GM19467 (cell line): Measurements from ENCODE around the gene SLC39A3.

Experiments used
- ATAC-seq: cut with Tn5 transposase; IDR thresholded peaks from one replicate; pipeline ENCODE4 v1.9.1; 2021; ENCODE audit warnings: mild to moderate bottlenecking, moderate library complexity; ENCODE audit not compliant: unreplicated experiment

The SLC39A3 gene

GRCh38 chr19:2750808-2751437 lies 11.1 kb upstream of the SLC39A3 start:
- no peak for ATAC-seq

- ATAC-seq, result no peak
Measured at GRCh38 chr19:2747349-2747748, 7.5 kb upstream of the SLC39A3 start.

DNA sequence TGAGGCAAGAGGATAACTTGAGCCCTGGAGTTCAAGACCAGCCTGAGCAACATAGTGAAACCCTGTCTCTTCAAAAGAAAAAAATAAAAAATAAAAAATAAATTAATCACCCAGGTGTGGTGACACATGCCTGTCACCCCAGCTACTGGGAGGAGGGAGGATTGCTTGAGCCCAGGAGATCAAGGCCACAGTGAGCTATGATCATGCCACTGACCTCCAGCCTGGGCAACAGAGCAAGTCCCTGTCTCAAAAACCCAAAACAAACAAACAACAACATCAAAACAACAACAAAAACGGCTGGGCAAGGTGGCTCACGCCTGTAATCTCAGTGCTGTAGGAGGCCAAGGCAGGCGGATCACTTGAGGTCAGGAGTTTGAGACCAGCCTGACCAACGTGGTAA lies 4.3 kb upstream of the SLC39A3 start:
- no peak for ATAC-seq

GRCh38 chr19:2743099-2743498 lies 3.3 kb upstream of the SLC39A3 start:
- ATAC-seq, result no peak

DNA sequence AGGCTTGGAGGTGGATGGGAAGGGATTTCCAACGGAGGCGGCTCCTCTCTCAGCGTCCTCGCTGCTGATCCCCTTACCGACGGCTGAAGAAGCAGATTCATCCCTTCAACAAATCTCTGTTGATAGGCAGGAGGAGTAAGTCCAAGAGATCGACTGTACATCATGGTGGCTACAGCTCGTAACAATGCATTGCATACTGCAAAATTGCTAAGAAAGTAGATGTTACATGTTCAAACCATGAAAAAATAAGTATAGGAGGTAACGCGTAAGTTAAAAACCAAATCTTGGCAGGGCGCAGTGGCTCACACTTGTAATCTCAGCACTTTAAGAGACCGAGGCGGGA lies 468 bp upstream of the SLC39A3 start:
- ATAC-seq, result no peak

DNA sequence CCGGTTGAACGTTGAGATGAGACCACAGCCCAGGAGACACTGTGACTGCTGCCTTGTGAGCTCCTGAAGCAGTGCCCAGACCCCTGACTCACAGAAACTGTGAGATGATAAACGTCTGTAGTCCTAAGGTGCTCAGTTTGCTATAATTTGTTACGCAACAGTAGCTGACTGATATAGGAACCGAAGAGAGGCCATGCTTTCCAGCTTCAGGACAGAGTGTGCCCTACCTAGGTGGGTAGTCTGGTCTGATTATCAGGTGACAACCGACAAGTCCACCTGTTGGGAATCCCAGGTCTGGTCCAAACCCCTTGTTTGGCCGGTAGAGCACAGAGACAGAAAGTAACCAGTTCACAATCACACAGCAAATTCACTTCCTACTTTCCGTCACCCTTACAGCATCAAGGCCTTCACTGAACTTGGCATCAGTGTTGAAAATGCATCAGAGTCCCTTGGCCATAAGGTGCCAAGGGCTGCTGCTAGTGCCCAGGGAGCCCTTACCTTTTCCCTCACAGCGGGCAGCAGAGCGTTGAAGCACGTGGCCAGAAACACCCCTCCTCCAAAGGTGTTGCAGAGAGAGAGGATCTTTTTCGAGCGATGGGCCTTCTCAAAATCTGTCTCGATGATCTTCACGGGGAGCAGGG lies 3.1 kb downstream of the SLC39A3 start:
- ATAC-seq, result no peak

DNA sequence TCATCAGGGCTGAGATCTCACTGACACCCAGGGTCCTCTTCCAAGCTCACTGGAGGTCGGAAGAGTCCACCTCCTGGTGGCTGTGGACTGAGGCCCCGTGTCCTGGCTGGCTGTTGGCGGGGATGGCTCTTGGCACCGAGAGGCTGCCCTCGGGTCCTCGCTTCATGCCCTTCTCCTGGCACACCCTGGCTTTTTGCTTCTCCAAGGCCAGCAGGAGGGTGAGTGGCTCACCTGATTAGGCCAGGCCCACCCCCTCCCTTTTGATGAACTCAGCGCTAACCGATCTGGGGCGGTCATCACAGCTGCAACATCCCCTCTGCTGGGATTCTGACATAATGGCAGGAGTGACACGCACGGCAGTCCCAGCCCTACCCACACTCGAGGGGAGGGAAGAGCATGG lies 4.4 kb downstream of the SLC39A3 start:
- no peak for ATAC-seq

- ATAC-seq, result no peak
Measured at GRCh38 chr19:2734589-2735288, 5.1 kb downstream of the SLC39A3 start.

- no peak for ATAC-seq
Measured at GRCh38 chr19:2733930-2734588, 5.8 kb downstream of the SLC39A3 start.

DNA sequence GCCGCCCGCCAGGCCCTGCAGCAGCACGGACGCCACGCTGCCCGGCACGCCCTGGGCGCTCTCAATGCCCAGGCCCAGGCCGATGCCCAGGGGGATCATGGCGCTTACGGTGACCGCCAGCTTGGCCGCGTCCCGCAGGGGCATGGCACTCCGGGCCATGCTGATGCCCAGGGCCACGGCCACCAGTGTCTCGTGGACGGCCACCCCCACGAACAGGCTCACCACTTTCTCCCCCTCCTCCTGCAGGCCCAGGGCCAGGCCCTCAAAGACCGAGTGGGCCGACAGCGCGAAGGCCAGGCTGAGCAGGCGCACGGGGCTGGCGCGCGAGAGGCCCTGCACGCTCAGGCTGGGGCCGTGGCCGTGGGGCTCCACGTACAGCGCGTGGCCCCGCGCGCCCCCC lies 6.9 kb downstream of the SLC39A3 start:
- no peak for ATAC-seq

DNA sequence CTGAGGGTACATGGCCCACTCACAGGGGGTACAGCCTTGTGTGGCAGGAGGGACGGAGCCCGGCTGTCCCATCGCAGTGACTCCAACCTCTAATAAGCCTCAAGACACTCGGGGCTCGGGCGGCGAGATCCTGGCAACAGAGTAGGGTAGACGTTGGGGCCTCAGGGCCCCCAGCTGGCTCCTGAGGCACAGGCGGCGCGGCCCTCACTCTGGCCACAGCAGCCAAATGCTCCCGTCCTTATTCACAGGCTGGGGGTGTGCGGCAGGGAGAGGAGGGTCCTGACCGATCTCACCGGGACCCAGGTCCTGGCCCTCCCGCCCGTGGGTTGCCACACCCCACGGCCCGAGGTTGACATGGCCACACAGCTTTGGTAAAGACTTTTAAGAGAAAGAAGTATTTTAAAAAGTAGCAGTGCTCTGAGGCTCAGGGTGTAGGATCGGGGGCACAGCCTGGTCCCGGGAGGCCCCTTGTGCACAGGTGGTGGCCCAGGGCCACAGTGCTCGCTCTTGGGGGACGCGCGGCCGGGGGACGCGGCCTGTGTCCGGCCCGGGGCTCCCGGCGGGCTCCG lies 7.6 kb downstream of the SLC39A3 start:
- no peak for ATAC-seq

GRCh38 chr19:2731181-2731995 lies 8.4 kb downstream of the SLC39A3 start:
- no peak for ATAC-seq

DNA sequence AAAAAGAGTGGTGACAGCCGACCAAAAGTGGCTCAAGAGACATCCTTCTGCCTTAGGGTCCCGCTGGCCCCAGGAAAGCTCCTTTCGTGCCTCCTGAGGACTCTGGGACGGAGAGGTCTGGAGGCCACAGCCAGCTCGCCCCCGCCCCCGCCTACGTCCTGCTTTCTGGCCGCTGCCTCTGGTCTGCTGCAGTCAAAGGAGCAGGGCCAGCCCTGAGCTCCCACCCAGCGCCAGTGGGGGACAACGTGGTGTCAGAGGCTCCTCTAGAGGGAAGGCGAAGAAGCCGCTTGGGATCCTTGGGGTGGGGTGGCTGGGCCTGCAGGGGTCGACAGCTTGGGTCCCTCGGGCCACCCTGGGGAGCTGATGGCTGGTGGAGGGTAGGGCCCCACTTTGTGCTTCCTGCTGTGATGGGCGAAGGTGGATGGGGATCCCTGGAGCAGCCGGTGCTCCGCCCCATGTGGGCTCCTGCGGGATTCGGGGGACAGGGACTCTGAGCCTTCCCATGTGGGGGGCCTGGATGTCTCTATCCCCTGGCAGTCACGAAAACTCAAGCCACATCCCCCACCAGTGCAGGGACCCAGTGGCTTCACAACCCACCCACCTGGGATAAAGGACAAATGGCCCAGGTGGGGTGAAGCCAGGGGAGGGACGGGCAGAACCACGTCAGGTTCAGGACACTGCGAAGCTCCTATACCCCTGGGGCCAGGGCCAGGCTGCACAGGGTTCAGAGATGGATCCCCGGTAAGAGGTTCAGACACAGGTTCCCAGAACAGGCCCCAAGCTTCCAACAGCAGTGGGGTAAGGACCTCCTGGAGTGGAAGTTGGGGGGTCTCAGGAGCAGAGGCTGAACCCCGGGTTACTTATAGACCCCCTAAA lies 9.6 kb downstream of the SLC39A3 start:
- ATAC-seq, result no peak

DNA sequence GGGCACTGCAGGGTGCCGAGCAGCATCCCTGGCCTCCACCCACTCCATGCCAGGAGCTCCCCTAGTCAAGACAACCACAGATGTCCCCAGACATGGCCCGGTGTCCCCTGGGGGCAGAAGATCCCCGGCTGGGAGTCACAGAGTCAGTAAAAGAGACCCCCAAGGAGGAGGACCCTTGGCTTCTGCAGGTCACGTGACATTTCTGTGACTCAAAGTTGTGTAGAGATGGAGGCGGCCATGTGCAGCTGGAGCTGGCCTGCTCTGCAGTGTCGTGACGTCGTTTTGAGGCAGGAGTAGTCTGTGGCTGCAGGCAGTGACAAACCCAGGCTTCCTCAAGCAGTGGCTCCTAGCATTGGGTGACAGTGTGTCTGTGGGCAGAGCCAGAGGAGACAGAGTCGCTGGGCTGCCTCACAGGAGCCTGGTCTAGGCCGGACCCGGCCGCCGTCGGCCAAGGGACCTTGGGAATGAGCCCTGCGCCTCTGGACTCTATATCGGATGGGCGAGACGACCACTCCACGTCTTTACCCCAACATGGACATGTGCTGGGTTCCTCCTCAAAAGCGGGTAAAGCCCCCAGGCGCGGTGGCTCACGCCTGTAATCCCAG lies 10.9 kb downstream of the SLC39A3 start:
- no peak for ATAC-seq

DNA sequence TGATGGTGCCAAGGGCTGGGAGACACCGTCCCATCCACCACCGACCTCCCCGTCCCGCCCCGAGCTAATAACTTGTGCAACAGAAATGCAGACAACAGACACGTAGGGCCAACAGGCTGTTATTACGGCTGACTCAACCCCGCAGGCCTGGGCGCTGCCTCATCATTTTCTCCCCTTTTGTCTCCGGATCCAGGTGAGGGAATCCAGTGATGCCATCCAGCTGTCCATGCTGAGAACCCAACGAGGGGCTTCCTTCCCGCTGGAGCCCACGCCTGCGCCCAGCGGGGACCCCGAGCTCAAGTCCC lies 12.2 kb downstream of the SLC39A3 start:
- no peak for ATAC-seq

DNA sequence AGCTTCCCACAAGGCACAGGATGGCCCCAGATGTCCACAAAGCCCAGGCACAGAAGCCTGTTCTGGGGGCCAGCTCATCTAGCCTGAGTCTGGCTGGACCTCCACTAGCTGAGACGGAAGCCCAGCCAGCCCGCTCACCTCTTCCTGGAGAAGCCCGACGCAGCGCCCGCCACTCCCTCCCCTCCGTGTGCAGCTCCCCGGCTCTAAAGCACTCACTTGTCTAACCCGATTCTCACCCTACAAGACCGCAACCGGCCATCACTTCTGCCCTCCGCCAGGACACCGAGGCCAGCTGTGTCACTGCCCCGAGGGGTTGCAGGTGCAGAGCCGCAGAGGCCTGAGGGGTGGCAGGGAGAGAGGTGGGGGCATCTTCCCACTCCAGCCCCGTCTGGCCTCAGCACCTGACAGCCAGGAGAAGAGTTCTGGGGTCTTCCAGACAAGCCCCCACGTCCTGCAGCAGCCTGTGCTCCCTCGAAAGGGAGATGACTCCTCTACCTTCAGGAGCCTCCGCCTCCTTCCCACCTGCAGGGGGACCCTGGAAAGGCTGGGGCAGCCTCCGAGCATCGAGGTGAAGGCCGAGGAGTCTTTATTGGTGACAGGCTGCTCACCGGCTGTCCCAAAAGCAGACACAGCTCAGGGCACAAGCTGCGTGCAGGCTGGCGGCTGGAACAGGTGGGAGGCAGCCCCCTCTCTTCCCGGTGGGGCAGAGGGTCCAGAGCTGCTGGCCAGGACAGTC lies 12.7 kb downstream of the SLC39A3 start:
- no peak for ATAC-seq

DNA sequence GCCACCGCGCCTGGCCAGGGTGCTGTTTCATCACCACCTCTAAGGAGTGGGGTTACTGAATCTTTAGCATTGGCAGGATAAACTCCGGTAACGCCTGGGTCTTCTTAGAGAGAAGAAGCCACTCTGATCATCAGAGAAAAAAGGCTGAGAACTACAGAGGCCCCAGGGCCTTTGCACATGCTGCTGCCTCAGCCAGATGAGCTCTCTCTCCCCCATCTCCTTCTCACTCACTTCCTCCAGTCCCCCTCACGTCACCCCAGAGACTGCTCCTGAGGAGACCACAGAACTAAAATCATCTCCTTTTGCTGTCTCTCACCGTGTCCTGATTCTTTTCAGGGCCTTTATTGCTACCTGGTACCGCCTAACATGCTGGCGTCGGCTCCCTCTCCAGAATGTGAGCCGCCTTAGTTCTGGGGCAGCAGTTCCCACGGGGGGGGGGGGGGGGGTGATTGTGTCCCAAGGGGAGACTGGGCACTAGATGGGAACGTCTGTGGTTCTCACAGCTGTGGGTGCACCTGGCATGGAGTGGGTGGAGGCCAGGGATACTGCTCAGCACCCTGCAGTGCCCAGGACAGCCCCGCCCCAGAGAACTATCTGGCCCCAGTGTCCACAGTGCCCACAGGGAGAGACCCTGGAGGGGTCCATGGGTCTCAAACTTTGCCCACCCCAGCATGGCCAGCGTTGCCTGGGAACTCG lies 13.5 kb downstream of the SLC39A3 start:
- ATAC-seq, result no peak

DNA sequence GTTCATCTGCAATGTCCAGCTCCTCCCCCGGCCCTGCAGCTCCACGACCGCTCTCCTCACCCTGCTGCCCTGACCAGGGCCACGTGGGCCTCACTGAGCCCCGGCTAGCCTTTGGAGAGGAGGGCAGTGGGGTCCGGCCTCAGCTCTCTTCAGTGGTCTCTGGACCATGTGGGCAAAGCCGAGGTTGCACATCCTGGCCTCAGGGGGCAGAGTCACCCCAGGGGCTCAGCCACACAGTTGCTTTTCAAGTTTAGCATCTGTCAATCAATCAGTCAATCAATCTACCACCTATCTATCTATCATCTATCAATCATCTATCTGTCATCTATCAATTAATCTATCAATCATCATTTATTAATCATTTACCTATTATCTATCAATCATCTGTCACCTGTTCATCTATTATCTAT lies 15.7 kb downstream of the SLC39A3 start:
- ATAC-seq, result no peak
